Bronchial epithelial cell (primary cell): ENCODE data around the gene INO80. TPM values are rescaled to one million over a fixed set of nuclear protein-coding genes. Genes with fewer than 3 reads are reported as not detected.

Experiments
- DNase-seq: peaks from one replicate; pipeline ENCODE4 v3.0.0-alpha.2; 2010; ENCODE audit warnings: low read depth
- FAIRE-seq: peaks from 2 replicates; lab custom pipeline; 2011; peaks lifted over from hg19 to GRCh38; lab: Jason Lieb, UNC
- H3K27me3 ChIP-seq: 2 replicates; pipeline ENCODE4 v1.5.1; 2011; ENCODE audit warnings: low read length; ENCODE audit not compliant: control insufficient read depth, insufficient read depth
- H3K36me3 ChIP-seq: 2 replicates; pipeline ENCODE4 v1.5.1; 2011; ENCODE audit warnings: low read length; ENCODE audit not compliant: control insufficient read depth, insufficient read depth
- H3K4me3 ChIP-seq: 2 replicates; pipeline ENCODE4 v1.5.1; 2011; ENCODE audit warnings: mild to moderate bottlenecking, low read depth, low read length, control low read depth
- total RNA-seq: library from RNA; depleted of rRNA; stranded (reverse); fragments of >200 nt; gene quantifications from 2 replicates; pipeline ENCODE4 v1.2.1, GENCODE V29; 2014
- TF ChIP-seq, protein P1 (sequence below): IDR thresholded peaks from 2 replicates; pipeline ENCODE4 v1.5.1; 2011; ENCODE audit warnings: mild to moderate bottlenecking, moderate library complexity, low read length, control low read depth, inconsistent platforms; ENCODE audit not compliant: insufficient read depth, severe bottlenecking

INO80 gene
- total RNA-seq, 1 donor from 2014 or later: 23.7 TPM

GRCh38 chr15:40960151-40960885 lies 155.8 kb downstream of the INO80 start:
- TF ChIP-seq, protein P1, sequence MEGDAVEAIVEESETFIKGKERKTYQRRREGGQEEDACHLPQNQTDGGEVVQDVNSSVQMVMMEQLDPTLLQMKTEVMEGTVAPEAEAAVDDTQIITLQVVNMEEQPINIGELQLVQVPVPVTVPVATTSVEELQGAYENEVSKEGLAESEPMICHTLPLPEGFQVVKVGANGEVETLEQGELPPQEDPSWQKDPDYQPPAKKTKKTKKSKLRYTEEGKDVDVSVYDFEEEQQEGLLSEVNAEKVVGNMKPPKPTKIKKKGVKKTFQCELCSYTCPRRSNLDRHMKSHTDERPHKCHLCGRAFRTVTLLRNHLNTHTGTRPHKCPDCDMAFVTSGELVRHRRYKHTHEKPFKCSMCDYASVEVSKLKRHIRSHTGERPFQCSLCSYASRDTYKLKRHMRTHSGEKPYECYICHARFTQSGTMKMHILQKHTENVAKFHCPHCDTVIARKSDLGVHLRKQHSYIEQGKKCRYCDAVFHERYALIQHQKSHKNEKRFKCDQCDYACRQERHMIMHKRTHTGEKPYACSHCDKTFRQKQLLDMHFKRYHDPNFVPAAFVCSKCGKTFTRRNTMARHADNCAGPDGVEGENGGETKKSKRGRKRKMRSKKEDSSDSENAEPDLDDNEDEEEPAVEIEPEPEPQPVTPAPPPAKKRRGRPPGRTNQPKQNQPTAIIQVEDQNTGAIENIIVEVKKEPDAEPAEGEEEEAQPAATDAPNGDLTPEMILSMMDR: no peak
- Histone ChIP-seq H3K4me3 (no peak overlapping the region), H3K36me3 (peaks cover 12% of the 10 kb centered on the region), H3K27me3 (peaks cover 2% of the 10 kb centered on the region)
- no peak for DNase-seq
- FAIRE-seq: no peak

- DNase-seq: no peak
- TF ChIP-seq, protein P1: no peak
- Histone ChIP-seq H3K4me3 (no peak overlapping the region), H3K27me3 (peaks cover 2% of the 10 kb centered on the region), H3K36me3 (peaks cover 19% of the 10 kb centered on the region)
- FAIRE-seq: no peak
Measured at GRCh38 chr15:40959331-40960141, 156.5 kb downstream of the INO80 start.

DNA sequence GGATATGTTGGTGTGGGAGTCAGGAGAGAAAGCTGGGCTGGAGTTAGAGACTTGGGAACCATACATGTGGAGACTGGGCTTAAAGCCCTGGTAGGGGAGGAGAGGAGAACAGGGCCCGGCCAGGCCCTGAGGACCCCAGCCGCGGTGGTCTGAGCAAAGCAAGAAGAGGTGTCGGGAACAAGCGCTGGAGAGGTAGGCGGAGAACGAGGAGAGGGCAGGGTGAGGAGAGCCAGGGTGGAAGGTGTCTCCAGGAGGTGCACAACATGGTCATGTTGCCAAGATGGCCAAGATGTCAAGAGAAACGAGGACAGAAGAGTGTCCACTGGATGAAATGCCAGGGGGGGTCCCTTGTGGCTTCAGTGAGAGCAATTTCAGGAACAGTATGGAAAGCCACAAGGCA lies 157.4 kb downstream of the INO80 start:
- DNase-seq (no peak), FAIRE-seq (peak; percentile 23)
- TF ChIP-seq, protein P1: no peak
- no peaks in the 10 kb centered on the region for H3K27me3 ChIP-seq
- H3K4me3 ChIP-seq: no peak overlapping the region
- peaks cover 20% of the 10 kb centered on the region for H3K36me3 ChIP-seq

DNA sequence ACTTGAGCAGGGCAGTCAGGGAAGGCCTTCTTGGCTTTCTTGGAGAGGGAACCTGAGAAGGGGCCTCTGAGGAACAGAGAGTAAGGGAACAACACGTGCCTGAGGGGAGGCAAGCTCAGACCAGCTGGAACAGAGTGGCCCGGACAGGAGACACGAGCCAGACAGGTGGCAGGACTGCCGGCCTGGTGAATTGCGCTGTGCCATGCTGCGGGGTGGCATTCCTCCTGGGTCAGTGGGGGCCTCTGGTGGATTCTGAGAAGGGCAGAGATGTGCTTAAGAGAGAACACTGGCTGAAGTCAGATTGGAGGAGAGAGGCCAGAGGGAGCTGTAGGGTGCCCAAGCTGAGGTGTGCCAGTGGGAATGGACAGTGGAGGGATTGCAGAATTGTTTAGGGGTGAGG lies 157.9 kb downstream of the INO80 start:
- DNase-seq: no peak
- TF ChIP-seq, protein P1: no peak
- H3K36me3 ChIP-seq: peaks cover 20% of the 10 kb centered on the region
- no peaks in the 10 kb centered on the region for H3K27me3 ChIP-seq
- H3K4me3 ChIP-seq: no peak overlapping the region
- no peak for FAIRE-seq

GRCh38 chr15:40957581-40958051 lies 158.5 kb downstream of the INO80 start:
- Histone ChIP-seq H3K4me3 (no peak overlapping the region), H3K36me3 (peaks cover 20% of the 10 kb centered on the region), H3K27me3 (no peaks in the 10 kb centered on the region)
- no peak for DNase-seq
- TF ChIP-seq, protein P1: no peak
- peak; percentile 86 for FAIRE-seq
